GM21423 (cell line): ENCODE data around the gene NEURL1B.
"Not testable (repeated sequence)": the region's sequence is repeated elsewhere in the genome, so short reads cannot be mapped to it uniquely, and the experiment has no call there.

Experiments used
- ATAC-seq: cut with Tn5 transposase; IDR thresholded peaks from one replicate; pipeline ENCODE4 v1.9.1; 2021; ENCODE audit warnings: mild to moderate bottlenecking, moderate library complexity; ENCODE audit not compliant: unreplicated experiment

Gene NEURL1B, protein sequence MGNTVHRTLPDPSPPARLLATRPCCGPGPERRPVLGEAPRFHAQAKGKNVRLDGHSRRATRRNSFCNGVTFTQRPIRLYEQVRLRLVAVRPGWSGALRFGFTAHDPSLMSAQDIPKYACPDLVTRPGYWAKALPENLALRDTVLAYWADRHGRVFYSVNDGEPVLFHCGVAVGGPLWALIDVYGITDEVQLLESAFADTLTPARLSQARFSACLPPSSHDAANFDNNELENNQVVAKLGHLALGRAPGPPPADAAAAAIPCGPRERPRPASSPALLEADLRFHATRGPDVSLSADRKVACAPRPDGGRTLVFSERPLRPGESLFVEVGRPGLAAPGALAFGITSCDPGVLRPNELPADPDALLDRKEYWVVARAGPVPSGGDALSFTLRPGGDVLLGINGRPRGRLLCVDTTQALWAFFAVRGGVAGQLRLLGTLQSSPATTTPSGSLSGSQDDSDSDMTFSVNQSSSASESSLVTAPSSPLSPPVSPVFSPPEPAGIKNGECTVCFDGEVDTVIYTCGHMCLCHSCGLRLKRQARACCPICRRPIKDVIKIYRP

DNA sequence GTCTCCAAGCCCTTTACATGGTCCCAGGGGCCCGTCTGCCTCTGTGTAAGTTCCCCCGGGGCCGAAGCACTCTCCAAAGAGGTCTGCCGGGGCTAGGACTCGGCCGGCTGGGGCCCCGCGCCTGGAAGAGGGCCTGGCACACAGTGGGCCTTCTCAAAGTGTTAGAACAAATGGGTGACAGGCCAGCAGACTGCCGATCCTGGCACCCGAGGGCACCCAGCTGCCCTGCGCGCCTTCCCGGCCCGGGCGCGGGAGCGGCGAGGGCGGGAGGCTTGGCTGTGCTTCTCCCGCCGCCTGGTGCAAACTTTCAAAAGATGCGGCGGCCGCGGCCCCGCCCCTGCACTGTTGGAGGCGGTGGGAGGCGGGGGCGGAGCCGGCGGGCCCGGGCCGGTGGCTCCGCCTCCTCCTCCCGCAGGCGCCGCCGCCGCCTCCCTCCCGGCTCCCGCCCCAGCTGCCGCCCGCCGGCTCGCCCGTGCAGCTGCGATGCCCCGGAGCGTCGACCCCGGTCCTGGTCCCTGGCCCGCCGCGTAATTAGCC lies at the start of gene NEURL1B:
NEURL1B (plus strand) TSS at position 442 of the 537 bp plus-strand sequence. CDS start 144 bp downstream, outside the sequence.
- ATAC-seq: no peak

DNA sequence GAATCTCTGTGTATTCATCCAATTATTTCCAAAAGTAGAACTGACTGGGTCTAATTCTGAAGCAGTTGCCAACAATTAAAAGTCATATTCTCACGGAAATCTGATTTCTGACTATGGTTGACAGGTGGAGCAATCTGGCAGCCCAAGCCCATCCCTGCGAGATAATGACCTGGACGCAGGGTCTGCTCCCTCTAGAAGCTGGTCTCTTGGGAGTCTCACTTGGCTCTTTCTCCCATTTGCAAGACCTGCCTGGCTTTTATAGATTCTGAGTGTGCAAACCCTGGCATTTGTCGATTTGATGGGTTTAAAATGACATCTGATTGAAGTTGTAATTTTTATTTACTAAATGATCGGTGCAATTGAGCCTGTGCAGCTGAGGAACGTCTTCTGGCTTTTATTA lies 49.4 kb upstream of the NEURL1B start:
- ATAC-seq: no peak

DNA sequence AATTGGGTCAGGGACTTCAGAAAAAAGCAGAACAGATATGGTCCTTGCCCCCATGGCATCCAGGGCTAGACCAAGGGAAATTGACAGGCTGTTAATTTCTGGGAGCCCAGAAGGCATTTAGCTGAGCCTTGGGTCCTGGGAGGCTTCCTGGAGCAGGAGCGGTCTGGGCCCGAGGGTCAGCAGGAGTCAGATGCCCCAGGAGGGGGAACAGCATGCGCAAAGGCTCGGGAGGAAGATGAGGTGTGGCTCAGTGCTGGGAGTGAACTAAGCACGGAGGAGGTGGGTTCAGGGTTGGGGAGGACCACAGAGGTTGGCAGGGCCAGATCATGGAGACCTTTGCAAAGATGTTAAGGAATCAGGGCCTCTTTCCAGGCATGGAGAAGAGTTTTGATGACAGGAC lies 48.2 kb upstream of the NEURL1B start:
- no peak for ATAC-seq

DNA sequence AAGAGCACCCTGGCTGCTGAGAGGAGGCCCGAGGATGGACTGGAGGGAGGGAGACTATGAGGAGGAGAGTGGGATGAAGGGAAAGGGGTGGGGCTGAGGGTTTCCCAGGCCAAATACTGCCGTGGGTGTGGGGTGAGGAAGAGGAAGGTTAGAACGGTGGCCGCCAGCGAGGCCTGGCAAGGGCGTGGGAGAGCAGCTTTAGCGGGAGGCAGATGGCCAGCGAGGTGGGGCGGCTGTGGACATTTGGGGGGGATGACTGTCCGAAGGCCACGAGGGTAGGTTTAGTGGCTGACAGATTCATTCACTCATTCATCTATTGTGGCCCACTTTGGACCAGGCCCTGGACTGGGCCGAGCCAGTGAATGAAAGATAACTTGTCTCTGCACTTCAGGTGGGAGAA lies 47.8 kb upstream of the NEURL1B start:
- ATAC-seq: no peak

DNA sequence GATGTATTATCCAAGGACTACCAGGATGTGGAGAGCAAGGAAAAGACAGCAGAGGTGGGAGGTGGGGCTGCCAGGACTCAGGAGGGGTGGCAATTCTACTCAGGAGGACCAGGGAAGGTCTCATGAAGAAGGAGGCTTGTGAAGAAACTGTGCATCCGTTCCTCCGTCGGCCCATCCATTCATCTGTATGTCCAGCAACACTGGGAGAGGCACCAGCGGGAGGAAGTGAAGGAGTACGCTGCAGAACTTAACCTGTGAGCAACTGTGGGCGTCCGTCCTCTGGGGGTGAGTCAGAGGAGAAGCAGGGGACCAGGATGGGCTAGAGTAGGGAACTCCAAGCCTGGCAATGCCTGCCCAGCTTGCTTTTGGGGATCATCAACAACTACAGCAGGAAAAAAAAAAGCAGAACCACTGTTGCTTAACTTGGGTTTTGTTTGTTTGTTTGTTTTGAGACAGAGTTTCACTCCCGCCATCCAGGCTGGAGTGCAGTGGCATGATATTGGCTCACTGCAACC lies 47.3 kb upstream of the NEURL1B start:
- no peak for ATAC-seq

DNA sequence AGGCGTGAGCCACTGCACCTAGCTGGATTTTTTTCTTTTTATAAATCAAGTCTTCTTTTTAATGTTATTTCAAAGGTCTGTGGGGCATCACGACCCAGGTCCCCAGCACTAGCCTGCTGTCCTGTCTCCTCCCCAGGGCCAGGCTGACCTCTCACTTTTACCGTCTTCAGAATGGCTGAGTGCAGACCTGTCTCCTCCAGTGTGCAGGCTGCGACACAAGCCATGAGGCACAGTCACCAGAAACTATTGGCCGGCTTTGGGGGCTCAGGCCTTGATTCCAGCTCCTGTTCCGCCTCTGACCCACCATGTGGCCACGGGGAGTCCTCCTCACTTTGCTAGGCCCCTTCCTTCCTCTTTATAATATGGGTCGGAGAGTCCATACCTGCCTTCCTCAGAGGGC lies 46.6 kb upstream of the NEURL1B start:
- no peak for ATAC-seq

DNA sequence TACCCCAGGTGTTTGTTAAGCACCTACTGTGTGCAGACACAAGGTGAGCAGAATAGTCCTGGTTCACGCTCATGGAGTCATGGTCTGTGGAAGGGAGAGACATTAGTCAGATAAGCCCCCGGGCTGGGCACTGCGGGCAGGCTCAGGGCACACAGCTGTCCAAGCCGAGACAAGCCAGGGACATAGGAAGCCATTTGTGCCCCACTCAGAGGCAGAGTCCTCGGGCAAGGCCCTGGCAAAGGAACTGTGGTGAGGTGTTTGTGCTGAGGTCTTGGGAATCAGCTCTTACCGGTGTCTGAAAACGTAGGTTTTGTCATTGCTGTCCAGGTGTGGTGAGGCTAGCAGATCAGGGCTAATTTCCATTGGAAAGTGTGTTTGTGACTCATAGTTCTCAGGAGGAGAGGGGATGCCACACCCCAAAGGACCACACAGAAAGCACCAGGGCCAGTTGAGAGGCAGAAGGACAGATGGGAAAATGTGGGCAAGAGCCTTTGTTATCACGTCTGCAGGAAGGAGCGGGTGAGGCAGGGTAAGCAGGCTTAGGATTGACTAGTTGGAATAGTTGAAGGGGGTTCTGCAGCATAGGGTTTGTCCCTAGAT lies 46.1 kb upstream of the NEURL1B start:
- no peak for ATAC-seq

DNA sequence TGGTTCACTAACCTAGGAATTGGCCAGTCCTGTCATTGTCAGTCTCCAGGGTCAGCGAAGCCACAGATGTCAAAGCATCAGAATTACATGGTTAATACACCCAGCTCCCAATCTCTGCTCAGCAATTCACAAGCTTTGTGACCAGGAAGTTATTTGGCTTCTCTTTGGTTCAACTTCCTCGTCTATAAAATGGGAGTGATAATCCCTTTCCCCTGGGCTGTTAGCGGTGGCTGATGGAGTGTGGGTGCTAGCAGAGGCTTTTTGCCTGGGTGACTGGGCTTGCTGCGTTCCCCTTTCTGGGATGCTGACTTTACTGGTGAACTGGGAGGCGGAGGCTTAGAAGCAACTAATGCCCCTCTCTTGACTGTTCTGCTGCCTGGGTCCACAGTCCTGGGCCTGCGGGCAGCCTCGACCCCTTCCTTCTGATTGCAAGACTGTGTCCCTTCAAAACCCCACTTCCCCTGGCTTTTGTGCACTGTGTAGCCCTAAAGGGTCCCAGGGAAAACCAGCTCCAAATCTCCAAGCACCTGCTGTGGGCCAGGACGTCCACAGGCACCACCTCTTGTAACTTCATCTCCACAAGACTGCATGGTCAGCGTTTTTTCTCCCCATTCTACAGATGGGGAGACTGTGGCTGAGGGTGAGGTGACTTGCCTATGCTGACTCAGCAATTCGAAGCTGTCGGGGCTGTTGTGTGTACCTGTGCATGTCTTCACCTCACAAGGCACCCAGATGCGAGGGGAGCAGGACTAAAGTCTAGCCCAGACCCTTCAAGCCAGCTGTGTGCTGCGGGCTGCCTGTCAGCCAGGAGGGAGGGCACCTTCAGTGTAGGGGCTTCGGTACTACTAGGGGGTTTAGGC lies 45.2 kb upstream of the NEURL1B start:
- ATAC-seq: no peak

DNA sequence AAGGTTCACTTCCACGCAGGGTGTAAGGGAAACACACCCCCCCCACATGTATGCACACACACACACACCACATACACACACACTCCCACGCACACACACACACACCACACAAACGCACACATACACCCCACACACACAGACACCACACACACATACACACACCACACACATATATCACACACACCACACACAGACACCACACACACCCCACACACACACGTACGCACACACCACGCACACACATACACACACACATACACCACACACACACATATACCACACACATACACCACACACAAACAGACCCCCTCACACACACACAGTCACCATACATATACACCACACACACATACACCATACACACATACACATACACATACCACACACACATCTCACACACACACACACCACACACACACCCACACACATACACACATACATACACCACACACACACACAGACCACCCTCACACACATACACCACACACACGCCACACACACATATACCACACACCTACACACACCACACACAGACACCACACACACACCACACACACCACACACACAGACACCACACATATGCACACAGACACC lies 44.3 kb upstream of the NEURL1B start:
- ATAC-seq: no peak

DNA sequence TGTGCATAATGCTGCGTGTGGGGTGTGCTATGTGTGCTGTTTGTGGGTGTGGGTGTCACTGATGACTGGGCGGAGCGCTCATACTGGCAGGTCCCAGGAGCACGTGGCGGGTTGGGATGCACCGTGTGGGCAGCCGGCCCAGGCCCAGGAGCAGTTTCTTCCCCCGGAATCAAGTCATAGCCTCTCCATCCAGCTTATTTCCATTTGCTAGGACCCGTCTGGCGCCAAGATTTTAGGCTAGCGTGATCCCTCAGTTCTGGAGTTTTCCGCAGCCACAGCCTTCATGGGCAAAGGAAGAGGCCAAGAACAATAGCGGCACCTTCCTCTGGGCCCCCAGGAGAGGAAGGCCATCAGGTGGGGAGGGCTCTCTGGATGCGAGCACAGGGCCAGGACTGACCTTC lies 43.3 kb upstream of the NEURL1B start:
- no peak for ATAC-seq

DNA sequence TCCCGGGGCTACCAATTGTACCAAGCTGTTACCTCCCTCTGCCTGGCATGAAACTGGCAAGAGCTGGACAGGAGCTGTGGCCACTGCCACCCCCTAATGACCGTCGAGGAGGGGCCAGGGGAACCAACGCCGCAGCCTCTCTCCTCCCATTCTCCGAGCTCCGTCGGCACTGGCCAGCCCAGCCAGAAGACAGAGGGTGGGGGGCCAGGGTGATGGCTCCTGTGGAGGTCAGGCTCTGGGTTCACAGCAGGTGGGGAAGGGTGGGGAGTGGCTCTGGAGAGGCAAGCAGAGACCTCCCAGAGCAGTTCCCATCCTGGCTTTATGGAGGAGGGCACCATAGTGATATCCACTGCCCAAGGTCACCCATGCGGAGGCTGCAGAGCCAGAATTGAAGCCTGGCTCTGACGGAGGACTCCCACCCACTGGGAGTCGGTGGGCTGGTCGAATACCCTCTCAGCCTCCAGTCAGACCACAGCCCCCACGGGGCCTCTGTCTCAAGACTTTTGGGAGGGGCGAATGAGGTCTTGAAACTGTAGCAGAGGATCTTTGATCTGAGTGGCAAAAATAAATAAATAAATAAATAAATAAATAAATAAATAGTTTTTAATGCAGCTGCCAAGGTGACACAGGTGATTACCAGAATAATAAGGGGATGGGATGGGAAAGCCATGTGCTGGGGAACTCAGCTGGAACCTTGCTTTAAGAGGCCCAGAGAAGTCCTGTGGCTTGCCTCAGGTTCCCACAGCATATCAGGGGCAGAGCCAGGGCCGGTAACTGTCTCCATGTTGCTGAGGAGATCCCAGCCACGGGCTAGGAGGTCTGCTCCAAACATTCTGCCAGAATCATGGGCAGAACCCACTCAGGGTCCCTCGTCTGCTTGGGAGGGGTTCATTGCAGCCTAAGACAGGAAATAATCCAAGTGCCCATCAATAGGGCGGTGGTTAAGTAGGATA lies 42.5 kb upstream of the NEURL1B start:
- ATAC-seq: no peak

DNA sequence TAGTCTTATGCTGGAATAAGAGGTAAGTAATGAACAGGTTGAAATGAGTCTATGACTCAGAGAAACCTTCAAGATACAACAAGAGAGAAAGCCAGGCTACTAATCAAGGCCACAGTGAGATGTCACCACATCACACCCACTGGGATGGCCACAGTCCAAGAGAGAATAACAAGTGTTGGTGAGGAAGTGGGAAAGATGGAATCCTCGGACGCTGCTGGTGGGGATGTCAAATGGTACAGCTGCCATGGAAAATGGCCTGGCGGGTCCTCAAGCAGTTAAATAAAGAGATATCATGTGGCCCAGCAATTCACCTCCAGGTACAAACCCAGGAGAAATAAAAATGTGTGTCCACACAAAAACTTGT lies 41.9 kb upstream of the NEURL1B start:
- no peak for ATAC-seq

DNA sequence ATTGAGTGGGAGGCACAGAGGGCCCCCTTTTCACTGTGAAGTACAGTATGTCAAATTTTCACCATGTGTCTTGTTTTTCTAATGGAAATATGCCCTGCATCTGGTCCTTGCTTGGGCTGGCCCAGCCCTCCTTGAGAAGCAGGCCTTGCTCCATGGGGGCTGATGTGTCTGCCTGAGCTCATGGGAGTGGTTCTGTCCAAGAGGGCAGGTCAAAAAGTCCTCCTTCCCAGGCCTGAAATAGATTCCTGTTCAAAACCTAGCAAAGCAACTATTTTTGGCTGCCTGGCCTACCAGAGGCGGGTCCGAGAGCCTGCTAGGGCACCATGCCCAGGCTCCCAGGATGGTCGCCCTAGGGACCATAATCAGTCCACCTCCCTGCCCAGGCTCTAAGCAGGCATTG lies 40.5 kb upstream of the NEURL1B start:
- ATAC-seq: no peak

DNA sequence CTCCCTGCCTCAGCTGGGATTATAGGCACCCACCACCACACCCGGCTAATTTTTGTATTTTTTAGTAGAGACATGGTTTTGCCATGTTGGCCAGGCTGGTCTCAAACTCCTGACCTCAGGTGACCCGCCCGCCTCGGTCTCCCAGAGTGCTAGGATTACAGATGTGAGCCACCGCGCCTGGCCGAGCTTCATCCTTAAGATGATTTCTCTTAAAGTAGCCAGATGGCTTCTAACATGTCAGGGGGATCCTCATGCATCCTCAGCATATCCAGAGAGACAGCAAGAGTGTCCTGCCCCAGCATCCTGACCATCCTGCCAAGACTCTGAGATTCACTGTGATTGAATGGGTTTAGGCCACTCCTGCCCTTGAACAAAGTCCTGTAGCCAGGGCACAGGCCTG lies 39.5 kb upstream of the NEURL1B start:
- not testable (repeated sequence) for ATAC-seq

DNA sequence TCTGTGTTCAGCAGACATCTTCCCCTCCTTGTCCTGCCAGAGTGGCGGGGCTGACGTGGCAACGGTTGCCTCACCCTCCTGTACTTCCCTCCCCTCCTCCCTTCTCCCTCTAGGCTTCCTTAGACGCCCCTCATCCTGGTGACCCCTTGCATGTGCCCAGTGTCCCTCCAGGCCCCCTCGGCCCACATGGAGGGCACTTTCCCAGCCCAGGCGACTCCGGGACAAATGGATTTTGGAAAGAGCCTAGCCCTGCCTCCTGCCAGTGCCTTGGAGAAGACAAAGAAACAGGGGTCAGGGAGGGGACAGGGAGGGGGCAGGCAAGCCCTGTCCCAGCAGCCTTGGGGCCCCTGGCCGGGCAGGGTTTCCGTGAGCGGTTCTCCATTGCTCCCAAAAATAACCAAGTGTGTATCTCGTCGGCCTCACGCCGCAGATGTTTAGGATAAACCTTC lies 38.3 kb upstream of the NEURL1B start:
- no peak for ATAC-seq

DNA sequence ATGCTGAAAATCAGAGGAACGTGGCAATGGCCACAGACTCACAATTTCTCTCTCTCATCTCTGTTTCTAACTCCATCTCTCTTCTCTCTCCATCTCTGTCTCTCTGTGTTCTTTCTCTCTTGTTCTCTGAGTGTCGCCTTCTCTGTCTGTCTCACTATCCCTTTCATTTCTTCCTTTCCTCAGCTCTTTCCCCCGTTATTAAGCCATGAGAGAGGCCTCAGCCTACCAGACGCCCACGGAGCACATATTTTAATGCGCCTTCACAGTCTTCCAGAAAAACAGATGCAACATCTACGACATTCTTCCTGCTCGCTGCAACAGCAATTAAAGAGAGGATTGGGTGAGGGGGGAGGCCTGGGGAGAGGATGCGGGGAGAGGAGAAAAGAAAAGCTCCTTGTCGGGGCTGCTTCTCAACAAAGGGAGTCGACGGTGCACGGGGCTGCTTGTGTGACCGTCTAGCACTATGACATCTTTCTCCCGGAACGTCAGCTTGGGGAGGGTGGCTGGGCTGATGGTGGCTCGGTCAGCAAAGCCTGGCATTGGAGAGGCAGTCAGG lies 37.7 kb upstream of the NEURL1B start:
- ATAC-seq: no peak

DNA sequence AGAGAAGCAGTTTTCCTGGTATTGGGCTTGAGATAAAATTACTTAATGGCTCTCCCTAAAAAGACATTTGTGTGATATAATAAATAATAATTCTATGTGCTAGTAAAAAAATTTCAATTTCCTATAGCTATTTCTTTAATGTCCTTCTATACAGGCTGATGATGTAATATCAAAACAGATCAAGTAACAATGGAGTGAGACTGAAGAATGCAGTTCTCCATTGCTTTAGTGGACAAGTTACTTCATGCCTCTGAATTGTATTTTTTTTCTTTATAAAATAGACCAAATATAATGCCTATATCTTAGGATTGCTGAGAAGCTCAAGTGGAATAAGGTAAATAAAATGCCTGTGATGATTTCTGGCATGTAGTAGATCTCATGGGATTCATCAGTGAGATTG lies 35.6 kb upstream of the NEURL1B start:
- no peak for ATAC-seq

DNA sequence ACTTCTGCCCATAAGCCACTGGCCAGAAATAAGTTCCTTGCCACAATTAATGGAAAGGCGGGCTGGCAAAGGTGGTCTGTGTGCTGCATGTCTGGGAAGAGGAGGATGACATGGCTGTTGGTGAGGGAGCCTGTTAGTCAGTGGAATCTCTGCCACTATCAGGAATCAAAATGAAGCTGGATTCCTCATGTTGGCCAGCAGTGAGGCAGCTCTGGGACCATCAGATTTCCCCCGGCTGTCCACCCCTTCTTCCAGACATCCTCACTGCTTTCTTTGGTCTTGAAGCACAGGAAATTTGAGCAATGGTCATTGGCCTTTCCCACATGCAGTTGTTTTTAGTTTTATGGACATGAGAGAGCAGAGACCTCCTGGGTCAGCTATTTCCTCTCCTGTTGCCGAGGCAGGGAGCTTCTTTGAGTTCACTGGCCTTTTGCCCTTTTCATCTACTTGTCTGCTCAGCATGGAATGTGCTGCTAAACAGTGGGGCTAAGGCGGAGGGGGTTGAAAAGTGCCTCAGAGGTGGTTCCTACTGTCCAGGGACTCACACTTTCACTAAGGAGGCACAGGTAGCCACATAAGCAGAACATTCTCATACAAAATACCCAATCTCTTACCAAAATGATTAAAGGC lies 34.8 kb upstream of the NEURL1B start:
- no peak for ATAC-seq
